HG03066 (cell line): Measurements from ENCODE around the gene GNPAT.

Experiments used
- ATAC-seq: cut with Tn5 transposase; IDR thresholded peaks from one replicate; pipeline ENCODE4 v1.9.1; 2021; ENCODE audit warnings: low read depth; ENCODE audit not compliant: unreplicated experiment

The GNPAT gene

DNA sequence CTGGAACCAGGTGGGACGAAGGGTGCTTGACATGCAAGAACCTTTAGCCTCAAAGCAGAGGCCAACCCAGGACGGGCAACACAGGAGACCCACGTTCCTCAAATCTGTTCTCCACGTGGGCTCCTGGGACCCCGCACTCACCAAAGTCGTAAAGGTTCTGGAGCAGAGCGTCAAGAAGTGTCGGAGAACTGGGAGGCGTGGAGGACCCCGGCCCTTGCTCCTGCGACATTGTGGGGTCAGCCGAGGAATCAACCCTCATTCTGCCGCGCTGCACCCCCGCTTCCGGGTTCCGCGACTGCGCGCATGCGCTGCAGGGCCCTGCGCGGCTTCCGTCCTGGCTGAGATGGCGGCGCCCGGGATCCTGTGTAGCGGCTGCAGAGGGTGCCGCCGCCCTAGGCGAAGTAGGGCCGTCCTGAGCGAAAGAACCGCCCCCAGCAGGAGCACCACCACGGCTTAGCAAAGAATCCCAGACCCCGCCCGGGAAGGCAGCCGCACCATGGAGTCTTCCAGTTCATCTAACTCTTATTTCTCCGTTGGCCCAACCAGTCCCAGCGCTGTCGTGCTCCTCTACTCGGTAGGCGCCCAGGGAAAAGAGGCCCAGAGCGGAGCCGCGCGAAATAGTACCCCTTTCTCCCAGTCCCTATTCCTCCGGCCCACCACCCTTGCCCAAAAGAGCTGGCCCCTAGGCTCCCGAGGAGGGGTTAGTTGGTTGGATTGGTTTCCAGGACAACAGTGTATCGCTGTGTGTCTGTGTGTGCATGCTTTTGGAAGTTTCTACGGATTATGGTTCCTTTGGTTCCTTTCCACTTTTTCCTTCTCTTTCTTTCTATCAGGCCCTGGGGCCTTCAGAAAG, at the start of gene GNPAT:
TSS of gene GNPAT (plus strand) at position 330 of the 853 bp plus-strand sequence. CDS start at position 497, 167 bp downstream.
- ATAC-seq, result peak; percentile 96

DNA sequence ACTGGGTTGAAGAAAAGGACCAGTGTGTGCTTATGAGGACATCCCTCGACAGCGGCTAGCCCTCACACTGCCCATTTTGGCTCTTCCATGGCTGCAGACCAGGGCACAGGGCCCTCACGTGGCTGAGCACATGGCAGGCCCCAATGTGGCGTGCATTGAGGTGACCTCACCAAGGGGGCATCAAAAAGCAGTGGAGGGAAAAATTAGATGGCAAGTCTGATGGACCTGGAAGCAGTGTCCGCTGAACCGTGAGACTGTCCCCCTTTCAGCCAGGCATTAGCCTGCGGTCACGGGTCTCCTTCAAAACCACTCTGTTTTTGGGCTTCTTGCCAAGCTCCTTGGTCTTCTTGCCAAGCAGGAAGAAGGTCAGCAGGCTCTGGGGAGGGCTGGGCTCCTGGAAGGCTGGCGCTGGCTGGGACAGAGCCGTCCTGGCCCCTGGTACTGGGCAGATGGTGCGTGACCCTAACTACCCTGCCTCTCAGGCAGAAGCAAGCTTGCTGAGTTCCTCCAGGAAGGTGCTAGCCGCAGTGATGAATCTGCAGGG, 48.3 kb upstream of the GNPAT start:
- ATAC-seq, result no peak

DNA sequence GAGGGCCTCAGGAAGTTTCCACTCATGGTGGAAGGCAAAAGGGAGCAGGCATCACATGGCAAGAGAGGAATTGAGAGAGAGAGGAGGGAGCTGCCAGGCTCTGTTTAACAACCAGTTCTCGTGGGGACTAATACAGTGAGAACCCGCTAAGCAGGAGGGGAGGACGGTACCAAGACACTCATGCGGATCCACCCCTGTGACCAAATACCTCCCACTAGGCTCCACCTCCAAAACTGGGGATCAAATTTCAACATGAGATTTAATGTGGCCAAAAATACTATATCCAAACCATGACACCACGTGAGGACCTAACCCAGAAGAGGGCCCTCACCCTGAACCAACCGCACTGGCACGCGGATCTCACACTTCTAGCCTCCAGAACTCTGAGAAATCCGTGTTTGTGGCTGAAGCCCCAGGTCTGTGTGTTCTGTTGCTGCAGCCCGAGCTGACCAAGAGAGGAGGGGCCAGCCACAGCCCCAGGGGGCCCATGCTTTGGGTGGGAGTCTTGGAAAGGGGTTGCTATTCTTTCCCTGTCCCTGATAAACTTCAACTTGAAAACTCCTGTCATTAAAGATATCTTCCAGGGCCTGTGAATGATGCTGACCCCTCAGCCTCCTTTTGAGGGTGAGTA, 47.2 kb upstream of the GNPAT start:
- no peak for ATAC-seq

DNA sequence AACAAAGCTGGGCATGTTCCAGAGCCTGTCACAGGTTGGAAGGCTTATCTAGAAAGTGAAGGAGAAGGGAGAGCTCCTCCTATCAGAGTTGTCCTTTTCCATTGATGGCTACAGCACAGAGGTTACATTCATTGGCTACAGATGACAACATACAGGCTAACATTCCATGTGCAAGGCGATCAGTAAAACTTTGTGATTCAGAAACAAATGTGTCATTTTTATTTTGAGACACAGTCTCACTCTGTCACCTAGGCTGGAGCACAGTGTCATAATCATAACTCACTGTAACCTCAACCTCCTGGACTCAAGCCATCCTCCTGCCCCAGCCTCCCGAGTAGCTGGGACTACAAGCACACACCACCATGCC, 46.6 kb upstream of the GNPAT start:
- no peak for ATAC-seq

DNA sequence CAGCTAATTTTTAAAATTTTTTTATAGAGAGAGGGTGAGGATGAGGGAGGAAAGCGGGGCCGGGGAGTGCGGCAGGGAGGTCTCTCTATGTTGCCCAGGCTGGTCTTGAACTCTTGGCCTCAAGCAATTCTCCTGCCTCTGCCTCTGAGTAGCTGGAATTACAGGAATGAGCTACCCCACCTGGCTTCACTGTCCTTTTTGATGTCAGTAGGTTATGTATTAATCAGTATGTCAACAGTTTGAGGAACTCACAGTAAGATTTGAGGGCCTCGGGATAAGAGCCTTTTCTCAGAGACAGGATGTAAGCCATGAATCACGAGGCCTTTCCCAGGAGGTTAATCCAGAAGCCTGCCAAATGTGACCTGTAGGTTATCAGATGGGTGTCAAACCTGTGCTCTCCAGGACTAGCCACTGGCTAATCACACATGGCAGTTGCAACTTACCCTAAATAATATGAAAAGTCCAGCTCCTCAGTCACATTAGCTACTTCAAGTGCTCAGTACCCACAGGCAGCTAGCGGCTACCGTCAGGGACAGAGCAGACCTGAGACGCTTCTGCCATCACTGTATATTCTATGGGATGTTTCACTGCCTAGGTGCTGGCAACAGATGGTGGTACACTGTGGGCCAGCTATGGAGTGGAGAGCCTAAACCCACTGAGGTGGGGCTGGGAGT, 46.0 kb upstream of the GNPAT start:
- no peak for ATAC-seq

DNA sequence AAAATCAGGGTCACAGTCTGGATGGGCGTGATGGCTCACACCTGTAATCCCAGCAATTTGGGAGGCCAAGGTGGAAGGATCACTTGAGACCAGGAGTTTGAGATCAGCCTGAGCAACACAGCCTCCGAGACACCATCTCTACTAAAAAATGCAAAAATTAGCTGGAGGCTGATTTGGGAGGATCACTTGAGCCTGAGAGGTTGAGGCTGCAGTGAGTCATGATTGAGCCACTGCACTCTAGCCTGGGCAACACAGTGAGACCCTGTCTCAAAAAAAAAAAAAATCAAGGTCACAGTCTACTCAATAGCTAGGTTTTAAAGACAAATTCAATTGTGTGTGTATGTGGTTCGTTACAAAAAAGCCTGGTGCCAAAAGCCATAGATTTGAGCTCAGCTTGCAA, 44.7 kb upstream of the GNPAT start:
- ATAC-seq, result no peak

DNA sequence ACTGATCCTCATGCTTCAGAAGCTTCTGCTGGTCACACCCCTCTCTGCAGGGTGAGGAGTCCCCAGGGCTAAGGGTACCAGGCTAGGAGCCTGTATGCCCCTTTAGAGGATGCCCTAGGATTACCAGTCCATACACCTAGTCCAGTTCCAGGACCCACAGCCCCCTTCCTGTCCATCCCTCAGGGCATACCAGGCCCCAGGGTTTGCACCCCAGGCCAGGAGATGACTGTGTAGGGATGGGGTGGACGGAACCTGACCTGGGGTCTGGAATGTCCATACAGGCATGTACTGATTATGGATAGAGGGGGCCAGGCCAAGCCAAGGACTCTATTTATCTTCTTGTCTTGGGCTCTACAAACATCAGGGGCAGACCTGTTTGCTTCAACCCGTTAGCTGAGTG, 44.3 kb upstream of the GNPAT start:
- ATAC-seq, result no peak

DNA sequence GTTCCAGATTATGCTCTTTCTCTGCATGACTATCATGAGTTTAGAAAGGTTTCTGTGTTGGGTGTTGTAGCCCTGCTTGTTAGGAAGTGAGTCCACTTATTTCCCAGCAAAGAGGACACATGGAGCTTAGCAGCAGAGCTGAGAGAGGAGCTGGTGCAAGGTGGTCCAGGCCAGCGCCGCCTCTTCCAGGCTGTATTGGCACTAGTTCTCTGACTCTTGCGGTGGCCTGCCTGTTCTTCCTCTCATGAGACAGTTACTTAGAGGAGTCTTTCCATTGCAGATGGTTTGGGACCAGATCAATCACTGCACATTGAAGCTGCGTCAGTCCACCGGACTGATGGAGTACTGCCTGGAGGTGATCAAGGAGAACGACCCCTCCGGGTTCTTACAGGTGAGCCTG, 41.1 kb upstream of the GNPAT start:
- no peak for ATAC-seq

DNA sequence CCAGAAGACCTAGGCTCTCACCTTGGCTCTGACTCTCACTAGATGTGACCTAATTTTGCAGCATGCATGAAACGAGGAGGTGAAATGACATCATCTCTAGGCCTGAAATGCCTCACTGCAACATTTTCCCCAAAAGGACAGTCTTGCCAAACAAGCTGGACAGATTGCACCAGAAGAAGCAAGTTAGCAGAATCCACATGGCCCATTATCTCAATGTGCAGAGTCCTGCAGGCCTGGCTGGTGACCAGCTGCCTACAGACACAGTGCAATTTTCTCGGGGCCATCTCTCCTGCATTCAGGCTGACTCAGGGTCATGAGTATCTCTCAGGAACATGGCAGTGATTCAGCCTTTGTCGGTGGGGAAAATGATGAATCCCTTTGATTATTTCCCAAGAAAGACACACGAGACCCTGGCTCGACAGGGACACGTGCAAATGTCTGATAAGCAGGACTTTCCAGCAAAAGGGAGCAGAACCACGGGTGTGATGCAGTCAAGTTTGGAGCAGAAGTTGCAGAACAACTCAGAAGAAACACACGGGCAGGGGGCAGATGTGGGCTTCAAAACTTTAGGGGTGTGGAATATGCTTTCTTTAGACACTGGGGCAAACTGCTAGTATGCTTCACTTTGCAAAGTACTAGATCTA, 40.5 kb upstream of the GNPAT start:
- no peak for ATAC-seq

DNA sequence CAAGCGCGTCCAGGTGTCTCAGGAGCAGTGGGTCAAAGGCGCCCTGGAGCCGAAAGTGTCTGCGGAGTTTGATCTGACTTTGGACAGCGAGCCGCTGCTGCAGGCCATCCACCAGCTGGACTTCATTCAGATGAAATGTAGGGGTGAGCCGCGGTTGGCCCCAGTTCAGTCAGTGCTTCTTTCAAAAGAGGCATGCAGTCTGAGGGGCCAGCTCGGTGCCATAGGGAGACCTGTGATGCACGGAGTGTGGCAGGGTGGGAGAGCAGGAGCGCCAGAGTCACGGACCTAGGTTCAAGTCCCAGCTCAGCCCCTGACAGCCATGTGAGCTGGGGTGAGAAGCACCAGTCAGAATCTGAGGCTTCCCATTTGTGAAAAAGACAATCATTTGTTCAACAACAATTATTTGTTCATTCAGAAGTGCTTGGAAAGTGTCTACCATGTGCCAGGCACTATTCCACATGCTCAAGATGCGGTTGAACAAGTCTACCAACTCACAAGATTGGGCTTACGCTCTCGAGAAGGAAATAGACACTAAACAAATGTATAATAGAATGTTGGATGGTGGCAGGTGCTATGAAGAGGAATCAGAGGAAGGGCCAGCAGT, 39.5 kb upstream of the GNPAT start:
- no peak for ATAC-seq

DNA sequence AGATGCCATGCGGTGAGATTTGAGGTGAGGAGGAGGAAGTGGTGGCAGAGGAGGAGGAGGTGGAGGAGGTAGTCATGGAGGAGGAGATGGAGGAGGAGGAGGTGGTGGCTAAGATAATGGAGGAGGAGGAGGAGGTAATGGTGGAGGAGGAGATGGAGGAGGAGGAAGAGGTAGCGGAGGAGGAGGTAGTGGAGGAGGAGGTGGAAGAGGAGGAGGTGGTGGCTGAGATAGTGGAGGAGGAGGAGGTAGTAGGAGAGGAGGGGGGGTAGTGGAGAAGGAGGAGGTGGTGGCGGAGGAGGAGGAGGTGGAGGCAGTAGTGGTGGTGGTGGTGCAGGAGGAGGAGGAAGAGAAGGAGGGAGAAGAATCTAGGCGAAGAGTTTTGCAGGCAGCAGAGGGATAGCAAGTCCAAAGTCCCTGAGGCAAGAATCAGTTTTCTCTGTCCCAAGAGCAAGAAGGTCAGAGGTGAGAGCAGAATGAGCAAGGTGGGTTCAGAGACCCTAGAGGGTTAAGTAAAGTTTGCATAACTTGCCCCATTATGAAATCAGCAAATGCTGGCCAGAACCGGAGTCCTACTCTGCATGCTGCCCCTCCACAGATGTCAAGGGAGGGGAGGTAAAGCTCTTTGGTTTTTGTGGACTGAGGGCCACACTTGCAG, 38.9 kb upstream of the GNPAT start:
- no peak for ATAC-seq

DNA sequence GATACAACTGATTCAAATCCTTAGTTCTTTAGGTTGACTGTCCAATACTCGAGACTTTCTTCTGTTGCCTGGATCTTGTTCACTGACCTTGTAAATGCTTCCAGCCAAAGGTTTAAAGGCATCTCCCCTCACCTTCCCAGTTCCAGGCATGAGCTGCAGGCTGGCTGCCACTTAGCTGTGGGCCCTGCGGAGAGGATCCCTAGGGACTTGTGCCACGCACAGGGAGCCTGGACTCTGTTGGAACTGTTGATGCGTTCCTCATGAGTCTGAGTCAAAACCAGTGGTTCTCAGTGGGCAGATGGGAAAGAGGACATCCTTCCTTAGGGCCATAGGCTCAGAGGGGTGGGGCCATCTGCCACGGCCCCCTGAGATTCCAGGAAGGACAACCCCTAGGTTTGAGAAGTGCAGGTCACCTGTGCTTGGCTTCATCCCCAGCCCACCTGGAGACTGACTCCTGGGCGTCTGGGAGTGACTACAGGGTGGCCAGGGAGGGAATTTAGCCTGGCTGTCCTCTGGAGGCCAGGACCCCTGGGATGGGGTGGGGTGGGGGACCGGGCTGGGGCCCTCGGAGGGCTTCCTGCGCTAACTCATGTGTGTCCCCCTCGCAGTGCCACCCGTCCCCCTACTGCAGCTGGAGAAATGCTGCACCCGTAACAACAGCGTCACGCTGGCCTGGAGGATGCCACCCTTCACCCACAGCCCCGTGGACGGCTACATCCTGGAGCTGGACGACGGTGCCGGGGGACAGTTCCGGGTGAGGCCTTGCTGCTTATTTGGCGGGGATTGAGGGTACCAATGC, 37.6 kb upstream of the GNPAT start:
- ATAC-seq, result no peak

DNA sequence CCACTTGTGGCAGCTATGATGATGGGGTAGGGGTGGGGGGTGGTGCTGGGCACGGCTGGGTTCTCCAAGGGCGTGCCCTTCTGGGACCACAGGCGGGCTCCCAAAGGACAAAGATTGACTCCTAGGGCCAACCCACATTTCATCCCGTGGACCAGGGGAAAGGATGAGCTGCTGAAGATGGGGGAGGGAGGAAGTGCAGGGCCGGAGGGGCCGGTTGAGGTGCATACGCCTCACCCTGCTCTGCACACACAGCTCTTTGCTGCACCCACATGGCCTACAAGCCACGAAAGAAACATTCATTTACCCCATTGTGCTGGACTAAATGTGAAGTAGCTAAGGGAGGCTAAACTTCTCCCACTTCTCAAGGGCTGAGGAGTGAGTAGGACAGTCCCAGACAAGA, 34.2 kb upstream of the GNPAT start:
- ATAC-seq, result no peak

DNA sequence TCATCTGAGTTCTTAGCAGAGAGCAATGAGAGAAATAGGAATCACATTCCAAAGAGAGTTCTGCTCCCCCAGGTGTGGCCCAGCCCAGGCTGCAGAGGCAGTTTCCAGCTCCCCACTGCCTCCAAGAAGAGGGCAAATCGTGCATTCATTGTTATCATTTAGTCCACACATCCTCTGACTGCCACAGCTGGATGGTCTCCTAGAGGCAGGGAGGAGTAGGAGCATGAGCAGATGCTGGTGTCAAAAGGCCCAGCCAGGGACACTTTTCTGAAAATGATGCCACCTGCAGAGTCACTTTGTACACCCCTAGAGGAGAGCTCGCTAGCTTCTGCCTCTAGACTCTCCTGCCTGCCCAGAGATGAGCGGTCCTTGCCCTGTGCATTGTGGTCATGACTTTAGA, 33.6 kb upstream of the GNPAT start:
- ATAC-seq, result no peak

DNA sequence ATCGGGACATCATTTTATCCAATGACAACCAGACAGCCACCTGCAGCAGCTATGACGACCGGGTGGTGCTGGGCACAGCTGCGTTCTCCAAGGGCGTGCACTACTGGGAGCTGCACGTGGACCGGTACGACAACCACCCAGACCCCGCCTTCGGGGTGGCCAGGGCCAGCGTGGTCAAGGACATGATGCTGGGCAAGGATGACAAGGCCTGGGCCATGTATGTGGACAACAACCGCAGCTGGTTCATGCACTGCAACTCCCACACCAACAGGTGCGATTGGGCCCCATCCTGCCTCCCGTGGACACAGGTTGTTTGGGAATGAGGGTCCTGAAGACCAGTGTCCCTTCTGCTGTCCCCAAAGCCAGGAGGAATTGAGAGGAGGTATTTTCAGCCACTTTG, 32.0 kb upstream of the GNPAT start:
- ATAC-seq, result no peak

DNA sequence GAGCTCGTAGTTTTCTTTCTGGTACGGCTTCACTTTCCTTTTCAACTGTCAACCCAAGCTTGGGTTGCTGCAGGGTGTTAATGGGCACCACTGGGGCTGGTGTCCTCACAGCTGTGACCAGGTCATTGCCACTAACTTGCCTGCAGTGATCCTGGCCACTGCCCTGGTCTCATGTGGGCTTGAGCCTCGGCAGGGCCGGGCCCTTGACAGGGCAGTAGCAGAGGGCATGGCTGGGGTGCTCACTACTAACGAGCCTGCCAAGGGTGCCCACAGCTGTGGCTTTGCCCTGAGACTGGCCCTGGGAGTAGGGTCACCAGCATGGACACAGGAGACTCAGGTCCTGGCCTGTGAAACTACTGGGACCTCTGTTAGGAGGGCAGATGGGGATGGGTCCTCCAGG, 31.5 kb upstream of the GNPAT start:
- no peak for ATAC-seq

DNA sequence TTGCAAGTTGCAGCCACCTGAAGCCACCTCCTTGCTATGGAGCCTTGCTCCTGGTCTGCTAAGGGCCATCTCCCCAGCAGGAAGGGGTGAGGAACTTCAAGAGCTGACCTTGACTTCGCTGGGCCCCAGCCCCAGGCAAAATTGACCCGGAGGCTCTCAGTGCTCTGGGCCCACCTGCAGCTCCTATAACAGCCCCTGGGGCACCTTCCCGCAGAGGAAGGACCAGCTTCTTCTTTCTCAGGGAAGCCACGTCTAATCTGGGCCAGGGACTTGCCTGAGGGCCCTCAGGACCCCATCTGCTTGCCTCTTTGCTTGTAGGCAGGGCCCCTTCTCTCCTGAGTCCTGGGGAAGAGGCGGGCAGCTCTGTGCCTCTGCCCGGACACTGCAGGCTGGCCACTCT, 30.9 kb upstream of the GNPAT start:
- ATAC-seq, result no peak

DNA sequence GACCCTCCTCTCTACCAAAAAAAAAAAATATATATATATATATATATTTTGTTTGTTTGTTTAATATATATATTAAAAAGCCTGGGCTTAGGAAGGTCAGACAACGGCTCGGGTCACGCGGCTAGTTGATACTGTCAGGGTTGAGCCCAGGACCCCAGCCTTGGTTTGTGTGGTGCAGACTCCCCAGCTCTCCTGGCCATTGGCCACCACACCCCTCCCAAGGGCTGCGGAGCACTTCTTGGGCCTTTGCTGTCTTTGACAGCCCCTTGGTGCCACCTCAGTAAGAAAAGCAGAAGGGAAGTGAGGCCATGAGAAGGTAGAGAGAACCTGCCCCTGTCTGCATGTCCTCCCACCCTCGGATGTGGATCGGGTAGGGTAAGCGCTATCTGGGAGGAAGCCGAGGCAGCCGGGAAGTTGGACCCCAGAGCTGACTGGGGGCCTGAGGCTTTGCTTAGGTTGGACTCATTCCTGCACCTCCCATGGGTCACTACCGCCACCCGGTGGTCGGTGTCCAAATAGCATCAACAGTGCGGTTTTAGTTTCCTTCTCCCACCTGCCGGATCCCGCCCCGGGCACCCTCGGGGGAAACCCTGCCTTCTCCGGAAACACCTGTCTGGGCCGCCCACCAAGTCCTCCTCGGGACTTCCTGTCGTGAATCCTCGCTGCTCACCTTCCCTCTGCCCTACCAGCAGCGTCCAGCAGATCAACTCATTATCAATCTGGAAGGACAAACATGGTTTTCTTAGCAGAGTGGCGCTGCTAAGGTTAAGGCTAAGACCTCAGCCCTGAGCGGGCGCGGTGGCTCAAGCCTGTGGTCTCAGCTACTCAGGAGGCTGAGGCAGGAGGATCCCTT, 29.8 kb upstream of the GNPAT start:
- ATAC-seq, result peak; percentile 88
